Fibroblast of villous mesenchyme (primary cell): ENCODE results near the gene MYBPH. TPM values are rescaled to one million over a fixed set of nuclear protein-coding genes. Genes with fewer than 3 reads are reported as not detected.

ENCODE experiments used
- DNase-seq: peaks from one replicate; pipeline ENCODE4 v3.0.0-alpha.2; 2010; ENCODE audit warnings: low read depth
- H3K4me3 ChIP-seq: 2 replicates; pipeline ENCODE4 v1.5.1; 2011; ENCODE audit warnings: low read depth, mild to moderate bottlenecking, low read length
- total RNA-seq: library from RNA; depleted of rRNA; stranded (reverse); fragments of >200 nt; gene quantifications from 2 replicates; pipeline ENCODE4 v1.2.3, GENCODE V29; 2012
- TF ChIP-seq, protein P1 (sequence below): IDR thresholded peaks from 2 replicates; pipeline ENCODE4 v1.5.1; 2012; ENCODE audit warnings: low read depth, mild to moderate bottlenecking, low read length; ENCODE audit not compliant: insufficient read depth

The MYBPH gene
- total RNA-seq, 1 donor, result 0.43 TPM

DNA sequence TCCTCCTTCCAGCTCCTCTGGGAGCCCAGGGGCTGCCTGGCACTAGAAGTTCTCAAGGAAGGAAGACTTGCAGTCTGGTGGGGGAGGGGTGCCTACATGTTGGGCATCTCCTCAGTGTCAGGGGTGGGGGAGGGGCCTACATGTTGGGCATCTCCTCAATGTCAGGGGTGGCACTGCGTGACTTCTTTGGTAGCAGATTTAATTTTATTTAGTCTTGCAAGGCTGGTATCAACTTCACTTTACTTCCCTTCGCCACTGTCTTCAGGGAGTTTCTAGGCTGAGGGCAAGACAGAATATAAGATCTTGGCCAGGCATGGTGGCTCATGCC, 29.6 kb downstream of the MYBPH start:
- TF ChIP-seq, protein P1, sequence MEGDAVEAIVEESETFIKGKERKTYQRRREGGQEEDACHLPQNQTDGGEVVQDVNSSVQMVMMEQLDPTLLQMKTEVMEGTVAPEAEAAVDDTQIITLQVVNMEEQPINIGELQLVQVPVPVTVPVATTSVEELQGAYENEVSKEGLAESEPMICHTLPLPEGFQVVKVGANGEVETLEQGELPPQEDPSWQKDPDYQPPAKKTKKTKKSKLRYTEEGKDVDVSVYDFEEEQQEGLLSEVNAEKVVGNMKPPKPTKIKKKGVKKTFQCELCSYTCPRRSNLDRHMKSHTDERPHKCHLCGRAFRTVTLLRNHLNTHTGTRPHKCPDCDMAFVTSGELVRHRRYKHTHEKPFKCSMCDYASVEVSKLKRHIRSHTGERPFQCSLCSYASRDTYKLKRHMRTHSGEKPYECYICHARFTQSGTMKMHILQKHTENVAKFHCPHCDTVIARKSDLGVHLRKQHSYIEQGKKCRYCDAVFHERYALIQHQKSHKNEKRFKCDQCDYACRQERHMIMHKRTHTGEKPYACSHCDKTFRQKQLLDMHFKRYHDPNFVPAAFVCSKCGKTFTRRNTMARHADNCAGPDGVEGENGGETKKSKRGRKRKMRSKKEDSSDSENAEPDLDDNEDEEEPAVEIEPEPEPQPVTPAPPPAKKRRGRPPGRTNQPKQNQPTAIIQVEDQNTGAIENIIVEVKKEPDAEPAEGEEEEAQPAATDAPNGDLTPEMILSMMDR, result no peak
- DNase-seq, result no peak
- H3K4me3 ChIP-seq, result no peak overlapping the region

- no peak for DNase-seq
- TF ChIP-seq, protein P1, result no peak
Observed at GRCh38 chr1:203145321-203146041, 30.1 kb downstream of the MYBPH start.

DNA sequence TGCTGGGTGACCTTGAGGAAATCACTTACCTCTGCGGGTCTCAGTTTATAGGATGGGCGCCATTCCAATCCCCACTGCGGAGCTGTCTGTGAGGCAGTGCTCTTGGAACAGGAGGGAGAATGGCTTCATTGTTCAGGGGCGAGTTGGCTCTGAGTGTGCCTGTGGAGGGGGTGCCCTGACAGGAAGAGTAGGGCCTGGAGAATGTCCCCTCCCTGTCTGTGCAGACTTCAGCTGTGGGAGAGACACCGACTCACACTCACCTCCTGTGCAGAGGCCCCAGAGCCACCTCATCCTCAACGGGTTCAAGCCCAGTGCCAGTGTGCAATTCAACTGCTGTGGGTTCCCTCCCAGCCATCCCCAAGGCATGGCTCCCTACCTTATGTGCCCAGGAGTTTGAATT, 31.0 kb downstream of the MYBPH start:
- H3K4me3 ChIP-seq, result no peak overlapping the region
- TF ChIP-seq, protein P1, result no peak
- DNase-seq, result no peak

More at GRCh38 chr1:203145321-203146041, 30.1 kb downstream of the MYBPH start:
- no peak overlapping the region for H3K4me3 ChIP-seq

- TF ChIP-seq, protein P1, result no peak
- DNase-seq, result no peak
- no peak overlapping the region for H3K4me3 ChIP-seq
Observed at GRCh38 chr1:203143641-203144040, 32.0 kb downstream of the MYBPH start.

GRCh38 chr1:203142684-203143408, 32.8 kb downstream of the MYBPH start:
- TF ChIP-seq, protein P1, result no peak
- no peak for DNase-seq
- H3K4me3 ChIP-seq, result no peak overlapping the region

- DNase-seq, result no peak
- no peak overlapping the region for H3K4me3 ChIP-seq
- TF ChIP-seq, protein P1, result no peak
Observed at GRCh38 chr1:203142124-203142523, 33.5 kb downstream of the MYBPH start.
